ENCODE results near the gene SNX24.
"Not testable (repeated sequence)": the region's sequence is repeated elsewhere in the genome, so short reads cannot be mapped to it uniquely, and the experiment has no call there.

DNA sequence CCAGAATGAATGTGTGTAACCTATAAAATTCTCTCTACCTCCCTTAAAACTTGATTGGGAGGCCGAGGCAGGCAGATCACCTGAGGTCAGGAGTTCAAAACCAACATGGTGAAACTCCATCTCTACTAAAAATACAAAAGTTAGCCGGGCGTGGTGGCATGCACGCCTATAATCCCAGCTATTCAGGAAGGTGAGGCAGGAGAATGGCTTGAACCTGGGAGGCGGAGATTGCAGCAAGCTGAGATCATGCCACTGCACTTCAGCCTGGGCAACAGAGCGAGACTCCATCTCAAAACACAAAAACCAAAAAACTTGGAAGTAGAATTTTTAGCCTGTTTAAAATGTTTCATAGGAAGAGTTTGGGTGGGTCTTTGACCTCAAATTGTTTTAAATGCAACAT, 122.6 kb downstream of the SNX24 start:
- TF ChIP-seq, protein P1, sequence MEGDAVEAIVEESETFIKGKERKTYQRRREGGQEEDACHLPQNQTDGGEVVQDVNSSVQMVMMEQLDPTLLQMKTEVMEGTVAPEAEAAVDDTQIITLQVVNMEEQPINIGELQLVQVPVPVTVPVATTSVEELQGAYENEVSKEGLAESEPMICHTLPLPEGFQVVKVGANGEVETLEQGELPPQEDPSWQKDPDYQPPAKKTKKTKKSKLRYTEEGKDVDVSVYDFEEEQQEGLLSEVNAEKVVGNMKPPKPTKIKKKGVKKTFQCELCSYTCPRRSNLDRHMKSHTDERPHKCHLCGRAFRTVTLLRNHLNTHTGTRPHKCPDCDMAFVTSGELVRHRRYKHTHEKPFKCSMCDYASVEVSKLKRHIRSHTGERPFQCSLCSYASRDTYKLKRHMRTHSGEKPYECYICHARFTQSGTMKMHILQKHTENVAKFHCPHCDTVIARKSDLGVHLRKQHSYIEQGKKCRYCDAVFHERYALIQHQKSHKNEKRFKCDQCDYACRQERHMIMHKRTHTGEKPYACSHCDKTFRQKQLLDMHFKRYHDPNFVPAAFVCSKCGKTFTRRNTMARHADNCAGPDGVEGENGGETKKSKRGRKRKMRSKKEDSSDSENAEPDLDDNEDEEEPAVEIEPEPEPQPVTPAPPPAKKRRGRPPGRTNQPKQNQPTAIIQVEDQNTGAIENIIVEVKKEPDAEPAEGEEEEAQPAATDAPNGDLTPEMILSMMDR (IDR thresholded peaks at IDR 0.05): not testable (repeated sequence)
- not testable (repeated sequence) for TF ChIP-seq EP300 (IDR thresholded peaks at IDR 0.05)

All from esophagus muscularis mucosa (tissue), 3 donors.